ENCODE measurements around the gene FOXA3. TPM values are rescaled to one million over a fixed set of nuclear protein-coding genes. Genes with fewer than 3 reads are reported as not detected.

FOXA3 gene
- total and polyA plus RNA-seq, 2 donors (not counting 3 experiments of a cell fraction or from before 2014, with no cell fraction given): 0.06 TPM; not detected in 1

DNA sequence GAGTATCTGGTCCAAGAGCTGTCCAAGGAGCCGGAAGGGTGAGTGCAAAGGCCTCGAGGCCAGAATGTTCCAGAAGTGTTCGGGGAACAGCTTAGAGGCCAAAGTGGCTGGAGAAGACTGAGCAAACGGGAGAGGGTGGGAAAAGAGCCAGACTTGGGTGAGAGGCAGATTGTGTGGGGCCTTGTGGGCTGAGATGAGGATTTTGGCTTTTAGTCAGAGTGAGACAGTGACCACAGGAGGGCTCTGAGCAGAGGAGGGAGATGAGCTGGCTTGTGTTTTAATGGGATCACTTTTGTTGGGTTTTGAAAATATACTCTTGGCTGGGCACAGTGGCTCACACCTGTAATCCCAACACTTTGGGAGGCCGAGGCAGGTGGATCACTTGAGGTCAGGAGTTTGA is 44.8 kb downstream of the FOXA3 start:
- dilution Hi-C loops (cut with MboI; ENCODE audit: extremely low pct_ligation_motif_present, low sequenced_read_pairs): no loop called here
- FAIRE-seq (no peak), DNase-seq (ENCODE audit: low read depth, low spot score) (no peak)
- H3K9ac ChIP-seq (replicated peaks; ENCODE audit: extremely low read depth, insufficient read depth, low read length): no peak overlapping the region
- ChIA-PET POLR2A (no interaction called here), CTCF (no interaction called here)
- no peak overlapping the region for H3K27ac ChIP-seq (ENCODE audit: insufficient read depth, low read depth, low read length)
- no peaks in the 10 kb centered on the region for H3K9me1 ChIP-seq (replicated peaks; ENCODE audit: control insufficient read depth, extremely low read depth, insufficient read depth, low read length)
- no peaks in the 10 kb centered on the region for H3K4me1 ChIP-seq (ENCODE audit: control insufficient read depth, extremely low read depth, insufficient read depth, low read length)
- no peaks in the 10 kb centered on the region for H4K20me1 ChIP-seq (replicated peaks; ENCODE audit: control insufficient read depth, extremely low read depth, insufficient read depth, low read length)
- BruUV-seq (replicated peaks): no TSS peak
- intact Hi-C loops (cut with micrococcal nuclease): no loop called here
- H2AFZ ChIP-seq (ENCODE audit: low read depth, low read length): no peak overlapping the region
- no peak overlapping the region for H3K4me2 ChIP-seq (ENCODE audit: insufficient read depth, low read length)
- H3K79me2 ChIP-seq (ENCODE audit: control insufficient read depth, insufficient read depth, low read length): no peaks in the 10 kb centered on the region
- H3K27me3 ChIP-seq (ENCODE audit: control insufficient read depth in 2 of 2, insufficient read depth in 2 of 2, low read length in 2 of 2): no peaks in the 10 kb centered on the region
- H3K36me3 ChIP-seq (ENCODE audit: control insufficient read depth in 2 of 2, extremely low read depth in 1 of 2, insufficient read depth in 2 of 2, low read length in 2 of 2): no peaks in the 10 kb centered on the region
- no peaks in the 10 kb centered on the region for H3K9me3 ChIP-seq (replicated peaks; ENCODE audit: control insufficient read depth, insufficient read depth, low read length)
- no peak overlapping the region for H3K4me3 ChIP-seq (replicated peaks in 1 of 3; ENCODE audit: insufficient read depth in 1 of 3, low read depth in 1 of 3, low read length in 3 of 3)
- no peak for TF ChIP-seq JUN (IDR thresholded peaks at IDR 0.05; ENCODE audit: borderline replicate concordance, insufficient read depth, insufficient read length, low read depth)
- TF ChIP-seq POLR2AphosphoS5 (IDR thresholded peaks at IDR 0.05; ENCODE audit: insufficient read depth, low read depth, low read length): no peak
- no peak for TF ChIP-seq MYC (IDR thresholded peaks at IDR 0.05; ENCODE audit: low read depth, low read length)
- TF ChIP-seq, protein P1, sequence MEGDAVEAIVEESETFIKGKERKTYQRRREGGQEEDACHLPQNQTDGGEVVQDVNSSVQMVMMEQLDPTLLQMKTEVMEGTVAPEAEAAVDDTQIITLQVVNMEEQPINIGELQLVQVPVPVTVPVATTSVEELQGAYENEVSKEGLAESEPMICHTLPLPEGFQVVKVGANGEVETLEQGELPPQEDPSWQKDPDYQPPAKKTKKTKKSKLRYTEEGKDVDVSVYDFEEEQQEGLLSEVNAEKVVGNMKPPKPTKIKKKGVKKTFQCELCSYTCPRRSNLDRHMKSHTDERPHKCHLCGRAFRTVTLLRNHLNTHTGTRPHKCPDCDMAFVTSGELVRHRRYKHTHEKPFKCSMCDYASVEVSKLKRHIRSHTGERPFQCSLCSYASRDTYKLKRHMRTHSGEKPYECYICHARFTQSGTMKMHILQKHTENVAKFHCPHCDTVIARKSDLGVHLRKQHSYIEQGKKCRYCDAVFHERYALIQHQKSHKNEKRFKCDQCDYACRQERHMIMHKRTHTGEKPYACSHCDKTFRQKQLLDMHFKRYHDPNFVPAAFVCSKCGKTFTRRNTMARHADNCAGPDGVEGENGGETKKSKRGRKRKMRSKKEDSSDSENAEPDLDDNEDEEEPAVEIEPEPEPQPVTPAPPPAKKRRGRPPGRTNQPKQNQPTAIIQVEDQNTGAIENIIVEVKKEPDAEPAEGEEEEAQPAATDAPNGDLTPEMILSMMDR (IDR thresholded peaks at IDR 0.05; ENCODE audit: extremely low read depth in 1 of 2, insufficient read depth in 1 of 2, low read depth in 1 of 2, low read length in 2 of 2): no peak
- no peak for TF ChIP-seq EZH2 (IDR thresholded peaks at IDR 0.05; ENCODE audit: borderline replicate concordance, low read depth, low read length, severe bottlenecking)
- no peak for TF ChIP-seq FOS (IDR thresholded peaks at IDR 0.05; ENCODE audit: borderline replicate concordance, insufficient read depth, low read length)
- TF ChIP-seq, protein P2, sequence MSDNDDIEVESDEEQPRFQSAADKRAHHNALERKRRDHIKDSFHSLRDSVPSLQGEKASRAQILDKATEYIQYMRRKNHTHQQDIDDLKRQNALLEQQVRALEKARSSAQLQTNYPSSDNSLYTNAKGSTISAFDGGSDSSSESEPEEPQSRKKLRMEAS (IDR thresholded peaks at IDR 0.05; ENCODE audit: insufficient read depth, insufficient read length): no peak
- TF ChIP-seq POLR2A (IDR thresholded peaks at IDR 0.05; ENCODE audit: low read depth, low read length): no peak
- no peak for TF ChIP-seq GATA2 (IDR thresholded peaks at IDR 0.05; ENCODE audit: insufficient read depth, insufficient read length, low read depth, low read length)
